HG03196 (cell line): ENCODE data around the gene ESYT2.
A peak's percentile ranks its signal among the peaks of the same experiment; 100 is the strongest.
"Not testable (repeated sequence)": the region's sequence is repeated elsewhere in the genome, so short reads cannot be mapped to it uniquely, and the experiment has no call there.

Experiments
- ATAC-seq: cut with Tn5 transposase; IDR thresholded peaks from one replicate; pipeline ENCODE4 v1.9.1; 2021; ENCODE audit not compliant: unreplicated experiment

The ESYT2 gene

DNA sequence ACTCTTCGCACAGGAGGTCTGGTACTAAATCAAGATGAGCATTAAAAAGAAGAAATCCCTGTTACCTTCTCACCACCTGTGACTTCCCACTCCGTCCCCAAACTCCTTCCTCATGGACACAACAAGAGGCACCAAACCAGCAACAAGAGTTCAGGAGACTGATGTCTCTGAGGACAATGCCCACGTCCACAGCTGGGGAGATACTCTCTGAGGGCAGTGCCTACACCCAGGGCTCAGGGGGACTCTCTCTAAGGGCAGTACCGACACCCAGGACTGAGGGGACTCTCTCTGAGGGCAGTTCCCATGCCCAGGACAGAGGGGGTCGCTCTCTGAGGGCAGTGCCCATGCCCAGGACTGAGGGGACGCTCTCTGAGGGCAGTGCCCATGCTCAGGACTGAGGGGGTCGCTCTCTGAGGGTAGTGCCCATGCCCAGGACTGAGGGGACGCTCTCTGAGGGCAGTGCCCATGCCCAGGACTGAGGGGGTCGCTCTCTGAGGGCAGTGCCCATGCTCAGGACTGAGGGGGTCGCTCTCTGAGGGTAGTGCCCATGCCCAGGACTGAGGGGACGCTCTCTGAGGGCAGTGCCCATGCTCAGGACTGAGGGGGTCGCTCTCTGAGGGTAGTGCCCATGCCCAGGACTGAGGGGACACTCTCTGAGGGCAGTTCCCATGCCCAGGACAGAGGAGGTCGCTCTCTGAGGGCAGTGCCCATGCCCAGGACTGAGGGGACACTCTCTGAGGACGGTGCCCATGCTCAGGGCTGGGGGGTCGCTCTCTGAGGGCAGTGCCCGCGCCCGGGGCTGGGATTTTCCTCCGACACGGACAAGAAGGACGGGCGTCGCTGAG lies 125.4 kb downstream of the ESYT2 start:
- not testable (repeated sequence) for ATAC-seq

DNA sequence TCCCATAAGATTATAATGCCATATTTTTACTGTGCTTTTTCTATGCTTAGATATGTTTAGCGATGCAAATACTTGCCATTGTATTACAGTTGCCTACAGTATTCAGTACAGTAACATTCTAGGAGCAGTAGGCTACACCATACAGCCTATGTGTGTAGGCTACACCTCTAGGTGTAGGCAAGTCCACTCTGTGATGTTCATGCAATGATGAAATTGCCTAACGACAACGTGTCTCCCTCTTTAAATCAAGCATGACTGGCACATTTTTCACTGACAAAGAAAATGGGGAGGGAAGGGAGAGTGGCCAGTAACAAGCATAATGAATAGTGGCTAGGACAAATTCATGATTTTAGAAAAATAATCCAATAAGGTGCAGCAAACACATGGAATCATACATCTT lies 126.4 kb downstream of the ESYT2 start:
- no peak for ATAC-seq

DNA sequence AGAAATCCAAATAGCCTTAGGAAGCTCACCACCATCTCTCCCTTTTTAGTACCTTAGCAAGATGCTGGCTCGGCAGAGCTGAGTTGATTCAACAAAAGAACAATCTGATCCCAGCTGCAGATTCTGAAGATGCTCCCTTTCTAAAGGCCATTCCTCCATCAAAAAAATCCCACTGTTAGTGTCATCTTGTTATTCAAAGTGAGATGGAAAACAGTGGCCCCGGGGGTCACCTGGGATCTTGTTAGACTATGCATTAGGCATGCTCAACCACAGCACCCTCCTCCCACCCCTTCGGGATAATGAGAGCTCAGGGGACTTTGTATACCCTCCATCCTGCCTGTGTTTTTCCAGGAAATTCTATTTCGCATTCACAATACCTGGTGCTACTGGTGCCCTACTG lies 127.1 kb downstream of the ESYT2 start:
- no peak for ATAC-seq

DNA sequence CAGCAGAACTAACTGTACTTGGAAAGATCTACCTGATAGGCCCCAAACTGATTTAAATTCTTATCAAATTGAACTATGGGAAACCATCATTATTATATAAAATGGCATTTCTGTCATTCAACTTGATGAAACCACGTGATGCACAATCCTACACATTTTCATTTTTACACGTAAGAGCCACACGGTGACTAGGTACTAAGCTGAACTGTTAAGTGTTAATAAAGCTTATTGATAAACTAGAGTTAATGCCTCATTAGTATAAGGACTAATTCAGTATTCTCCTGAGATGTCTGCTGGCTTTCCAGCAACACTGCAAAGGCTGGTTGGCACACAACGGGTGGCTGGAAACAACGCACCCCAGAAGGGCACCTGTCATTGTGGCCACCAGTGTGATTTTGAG lies 129.3 kb downstream of the ESYT2 start:
- ATAC-seq, result no peak

DNA sequence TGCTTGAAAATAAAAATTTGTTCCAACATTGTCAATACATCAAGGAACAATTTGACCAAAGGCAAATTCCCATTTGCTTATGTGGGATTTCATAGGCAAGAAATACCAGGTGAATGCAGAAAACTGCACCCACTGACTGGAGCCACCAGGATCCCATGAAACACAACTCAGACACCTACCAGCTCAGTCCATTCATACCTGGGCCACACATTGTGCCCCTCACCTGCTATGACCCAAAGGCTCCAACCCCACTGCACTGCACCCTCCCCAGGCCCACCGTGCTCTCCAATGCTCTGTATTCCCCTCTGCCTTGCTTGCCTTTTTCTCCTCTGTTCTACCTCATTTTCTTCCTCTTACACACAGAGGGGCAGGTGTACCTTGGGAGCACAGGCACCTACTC lies 130.0 kb downstream of the ESYT2 start:
- ATAC-seq, result no peak

DNA sequence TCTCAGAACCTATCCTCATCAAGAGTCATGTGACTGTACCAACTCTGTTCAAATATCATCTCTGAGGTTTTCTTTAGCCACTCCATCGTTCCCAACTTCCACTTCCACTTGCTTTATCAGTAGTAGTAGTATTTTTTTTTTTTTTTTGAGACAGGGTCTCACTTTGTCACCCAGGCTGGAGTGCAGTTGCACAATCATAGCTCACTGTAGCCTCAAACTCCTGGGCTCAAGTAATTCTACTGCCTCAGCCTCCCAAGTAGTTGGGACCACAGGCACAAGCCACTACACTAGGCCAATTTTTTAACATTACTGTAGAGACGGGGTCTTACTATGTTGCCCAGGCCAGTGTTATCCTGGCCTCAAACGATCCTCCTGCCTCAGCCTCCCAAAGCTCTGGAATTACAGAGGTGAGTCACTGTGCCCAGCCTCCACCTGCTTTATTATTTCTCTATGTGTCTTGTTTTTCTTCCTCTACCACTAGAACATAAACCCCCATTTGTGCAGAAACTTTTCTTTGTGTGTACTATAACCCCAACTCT lies 130.6 kb downstream of the ESYT2 start:
- ATAC-seq, result no peak

DNA sequence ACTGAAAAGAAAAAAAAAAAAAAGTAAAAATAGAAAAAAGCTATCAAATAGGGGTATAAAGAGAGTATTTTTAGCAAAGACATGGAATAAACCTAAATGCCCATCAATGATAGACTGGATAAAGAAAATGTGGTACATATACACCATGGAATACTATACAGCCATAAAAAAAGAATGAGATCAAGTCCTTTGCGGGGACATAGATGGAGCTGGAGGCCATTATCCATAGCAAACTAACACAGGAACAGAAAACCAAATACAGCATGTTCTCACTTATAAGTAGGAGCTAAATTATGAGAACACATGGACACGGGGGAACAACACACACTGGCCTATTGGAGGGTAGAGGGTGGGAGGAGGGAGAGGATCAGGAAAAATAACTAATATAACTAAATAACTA lies 131.7 kb downstream of the ESYT2 start:
- not testable (repeated sequence) for ATAC-seq

DNA sequence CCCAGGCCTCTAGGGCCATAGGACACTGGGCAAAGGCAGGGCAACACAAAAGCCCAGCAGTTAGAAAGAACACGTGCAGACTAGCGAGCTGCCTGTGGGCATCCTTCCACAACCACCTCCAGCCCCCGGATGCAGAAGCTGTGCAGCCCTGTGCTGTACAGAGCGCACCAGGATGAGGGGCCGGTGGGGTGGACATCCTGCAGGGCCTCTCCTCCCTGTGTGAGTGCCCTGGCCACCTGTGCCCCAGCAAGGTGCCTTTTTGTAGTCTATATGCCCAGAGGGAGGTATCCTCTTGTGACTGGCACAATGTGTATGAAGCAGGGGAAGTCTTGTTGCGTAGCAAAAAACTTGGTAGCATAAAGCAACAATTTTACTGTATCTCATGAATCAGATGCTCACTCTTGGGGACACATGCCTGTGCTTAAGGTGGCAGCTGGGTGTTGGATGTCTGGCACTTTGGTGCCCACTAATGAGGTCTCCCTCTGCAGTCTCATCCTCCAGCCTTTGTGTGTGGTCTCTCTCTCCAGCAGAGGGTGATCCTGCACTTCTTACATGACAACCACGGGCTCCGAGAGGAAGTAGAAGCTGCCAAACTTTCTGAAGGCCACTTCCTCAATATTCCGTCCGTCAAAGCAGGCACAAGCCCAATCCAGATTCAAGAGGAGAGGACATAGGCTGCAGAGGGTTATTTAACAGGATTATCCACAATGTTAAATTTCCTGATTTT lies 133.4 kb downstream of the ESYT2 start:
- peak; percentile 70 for ATAC-seq

DNA sequence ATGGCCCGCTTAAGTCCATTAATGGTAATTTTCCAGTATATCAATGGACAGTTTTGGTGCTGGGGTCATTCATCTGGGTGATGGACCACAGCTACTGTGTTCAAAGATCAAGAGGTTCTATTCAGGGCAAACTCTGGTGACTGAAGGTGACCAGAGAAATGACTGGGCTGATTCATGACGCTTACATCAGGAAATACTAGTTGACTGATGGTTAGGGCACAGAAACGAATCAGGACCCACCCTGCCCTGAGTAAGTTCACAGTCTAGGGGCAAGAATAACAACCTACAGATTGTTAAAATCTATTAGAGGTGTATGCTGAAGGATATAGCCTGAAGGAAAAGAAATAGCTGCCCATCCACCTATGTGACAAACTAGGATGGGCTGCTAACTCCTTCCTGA lies 134.3 kb downstream of the ESYT2 start:
- ATAC-seq, result no peak

DNA sequence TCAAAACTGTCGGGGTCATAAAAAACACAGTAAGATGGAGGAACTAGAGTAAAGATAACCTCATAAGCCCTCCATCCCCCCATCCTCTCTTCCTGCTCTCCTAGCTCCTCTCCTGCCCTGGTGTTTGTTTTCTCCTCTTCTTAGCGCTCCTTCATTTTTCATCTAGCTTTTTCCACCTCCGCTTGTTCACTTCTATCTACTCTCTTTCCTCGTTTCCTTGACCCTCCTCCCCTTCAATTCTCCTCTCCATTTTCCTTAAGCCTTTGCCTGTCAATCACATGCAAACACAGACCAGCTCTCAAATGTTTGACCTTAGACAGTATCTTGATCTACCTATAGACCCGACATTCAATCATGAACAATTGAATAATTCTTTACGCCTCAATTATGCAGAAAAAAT lies 134.7 kb downstream of the ESYT2 start:
- ATAC-seq, result no peak

DNA sequence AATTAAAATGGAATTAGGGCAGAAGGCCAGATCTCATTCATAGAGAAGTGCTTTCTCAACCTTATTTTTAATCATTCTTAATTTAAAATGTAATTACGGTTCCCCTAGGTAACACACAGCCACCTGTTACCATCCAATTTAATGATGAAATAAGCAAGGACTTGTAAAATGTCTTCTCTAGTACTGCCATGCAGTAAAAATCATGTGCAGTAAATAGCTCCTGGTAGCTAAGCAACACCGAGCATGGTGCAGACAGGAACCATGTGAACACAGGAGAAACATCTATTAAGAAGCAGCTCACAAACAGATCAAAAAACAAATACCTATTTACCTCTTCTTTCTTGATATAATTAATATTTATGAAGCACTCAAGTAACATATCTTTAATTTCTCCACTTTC lies 139.8 kb downstream of the ESYT2 start:
- no peak for ATAC-seq

DNA sequence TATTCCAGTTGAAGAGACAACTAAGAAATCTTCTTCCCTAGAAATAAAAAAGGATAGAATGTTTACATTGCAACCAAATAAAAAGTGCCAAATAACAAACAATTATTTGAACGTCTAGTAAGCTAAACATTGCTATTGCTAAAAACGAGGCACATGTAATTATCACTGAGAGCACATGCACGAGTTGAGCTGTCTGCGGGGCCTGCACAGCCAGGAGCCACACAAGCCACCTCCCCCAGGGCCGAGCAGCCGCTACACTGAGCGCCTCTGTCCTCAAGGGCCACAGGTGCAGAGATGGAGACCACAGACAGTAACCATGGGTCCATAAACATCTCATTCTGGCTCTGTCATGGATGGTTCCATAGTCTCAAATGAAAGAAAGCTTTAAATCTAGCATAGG lies 141.9 kb downstream of the ESYT2 start:
- no peak for ATAC-seq

DNA sequence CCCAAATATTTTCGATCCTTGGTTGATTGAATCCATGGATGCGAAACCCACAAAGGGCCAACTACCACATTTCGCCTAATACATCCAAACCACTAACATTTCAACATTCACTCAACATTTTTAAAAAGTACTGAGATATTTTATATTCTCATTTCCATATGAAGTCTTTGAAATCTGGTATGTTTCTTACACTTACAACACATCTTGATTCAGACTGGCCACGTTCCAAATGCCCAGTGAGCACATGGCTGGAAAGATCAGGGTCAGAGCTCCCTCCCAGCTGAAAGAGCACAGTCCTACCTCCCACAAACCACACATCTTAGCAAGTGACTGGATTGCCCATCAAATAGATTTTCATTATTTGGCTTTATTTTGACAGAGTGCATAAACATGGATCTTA lies 143.6 kb downstream of the ESYT2 start:
- ATAC-seq, result no peak

DNA sequence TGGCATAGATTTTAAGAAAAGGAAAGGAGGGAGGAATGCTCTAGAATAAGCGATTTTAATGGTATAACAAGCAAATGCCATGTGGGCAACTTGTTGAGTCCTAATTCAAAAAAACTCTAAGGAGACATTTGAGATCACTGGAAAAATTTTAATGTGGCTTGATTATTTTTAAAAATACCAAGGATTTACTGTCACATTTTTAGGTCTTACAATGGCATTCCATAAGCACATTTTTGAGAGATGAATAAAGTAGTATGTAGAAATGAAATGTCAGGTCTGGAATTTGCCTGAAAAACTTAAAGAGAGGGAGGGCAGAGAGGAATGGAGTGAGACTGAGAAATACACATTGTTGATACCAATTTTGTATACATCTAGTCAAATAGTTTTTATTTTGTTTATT lies 145.0 kb downstream of the ESYT2 start:
- no peak for ATAC-seq

DNA sequence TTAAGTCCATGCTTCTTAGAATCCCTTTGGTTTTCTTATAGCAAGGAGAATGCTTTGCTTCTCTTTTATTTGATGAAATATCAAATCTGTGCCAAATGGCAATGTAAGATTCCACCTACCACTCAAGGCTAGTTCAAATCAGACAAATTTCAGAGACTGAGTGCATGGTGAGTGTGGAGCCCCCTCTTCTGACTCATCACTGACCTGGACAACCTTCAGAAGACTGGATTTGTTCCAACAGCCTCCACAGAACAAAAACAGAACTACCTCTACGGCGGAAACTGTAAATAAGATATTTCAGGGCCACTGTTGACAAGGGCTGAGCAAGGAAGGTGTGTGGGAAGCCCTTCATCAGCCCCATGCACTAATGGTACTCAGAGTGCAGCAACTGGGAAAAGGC lies 145.8 kb downstream of the ESYT2 start:
- ATAC-seq, result no peak

DNA sequence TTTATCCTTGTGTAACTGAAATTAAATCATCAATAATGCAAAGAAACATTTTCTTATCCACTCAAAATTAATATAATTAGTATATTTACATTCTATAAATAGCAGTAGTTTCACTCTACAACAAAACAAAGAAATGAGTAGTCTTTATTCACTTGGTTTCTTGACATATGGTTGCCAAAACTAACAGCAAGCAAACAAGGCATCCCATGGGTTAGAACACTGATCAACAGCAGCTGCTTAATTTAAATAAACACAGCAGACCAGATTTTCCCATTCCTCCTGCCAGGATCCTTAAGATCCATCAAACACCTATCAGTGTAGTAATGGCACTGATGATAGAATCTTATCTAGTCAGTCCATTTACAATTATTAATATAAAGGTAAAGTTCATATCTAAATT lies 146.9 kb downstream of the ESYT2 start:
- ATAC-seq, result no peak
